ENCODE data around the gene TYMP.

- TF ChIP-seq POLR2AphosphoS5 (IDR thresholded peaks at IDR 0.05) (no peak), CTCF (IDR thresholded peaks at IDR 0.05) (no peak), POLR2A (IDR thresholded peaks at IDR 0.05; ENCODE audit: low read depth) (no peak), EP300 (IDR thresholded peaks at IDR 0.05) (no peak)
Measured at GRCh38 chr22:50550395-50550794, 20.6 kb upstream of the TYMP start.
